Loucy (cell line): ENCODE measurements around the gene CDH13.

ENCODE experiments used
- CTCF ChIP-seq: fragments of 200-600 bp; sonication (generic); conservative IDR thresholded peaks from 2 replicates; pipeline ENCODE4 v1.5.1; 2014; ENCODE audit warnings: mild to moderate bottlenecking, antibody characterized with exemption, low read length
- EZH2phosphoT487 ChIP-seq: fragments of 200-600 bp; IDR thresholded peaks from 2 replicates; pipeline ENCODE4 v1.6.1; 2018; ENCODE audit warnings: antibody characterized with exemption, mild to moderate bottlenecking, moderate library complexity, borderline replicate concordance

GRCh38 chr16:83403761-83404160 is 777.0 kb downstream of the CDH13 start:
- TF ChIP-seq CTCF (no peak), EZH2phosphoT487 (no peak)
